Fibroblast of skin of scalp (primary cell): ENCODE data around the gene USP44.
"Not testable (repeated sequence)": the region's sequence is repeated elsewhere in the genome, so short reads cannot be mapped to it uniquely, and the experiment has no call there.

Experiments
- DNase-seq: peaks from one replicate; pipeline ENCODE4 v3.0.0-alpha.2; 2013

The USP44 gene

DNA sequence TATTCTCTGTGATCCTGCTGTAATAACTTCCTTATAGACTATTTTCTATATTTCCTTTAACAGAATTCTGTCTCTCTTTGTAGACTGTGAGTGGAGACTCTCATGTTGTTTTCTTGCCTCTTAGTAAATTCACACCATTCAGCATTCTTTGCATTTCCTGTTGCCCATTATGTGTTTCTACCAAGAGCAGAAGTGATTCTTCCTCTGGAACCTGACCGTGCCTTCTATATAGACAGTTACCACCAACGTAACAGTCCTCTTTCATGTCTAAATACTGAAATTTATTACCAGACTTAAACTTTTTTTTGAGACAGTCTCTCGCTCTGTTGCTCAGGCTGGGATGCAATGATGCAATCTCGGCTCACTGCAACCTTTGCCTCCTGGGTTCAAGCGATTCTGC lies 46.2 kb downstream of the USP44 start:
- DNase-seq, result no peak

DNA sequence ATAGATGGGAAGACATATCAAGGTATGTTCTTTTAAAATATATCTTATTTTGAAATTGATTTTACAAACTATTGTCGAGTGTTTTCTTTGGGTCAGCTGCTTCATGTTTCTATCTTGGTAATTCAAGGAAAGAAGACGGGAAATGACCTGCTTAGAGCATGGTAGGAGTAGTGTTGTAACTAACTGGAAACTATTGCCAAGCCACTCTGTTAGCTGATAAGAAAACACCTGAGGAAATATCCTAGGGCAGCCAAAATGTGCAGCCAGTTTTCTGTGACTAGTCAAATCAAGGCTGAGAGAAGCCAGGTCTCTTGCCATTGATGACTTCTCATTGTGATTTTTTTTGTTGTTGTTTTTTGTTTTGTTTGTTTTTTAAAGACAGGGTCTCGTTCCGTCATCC lies 47.1 kb downstream of the USP44 start:
- no peak for DNase-seq

- DNase-seq, result no peak
Measured at GRCh38 chr12:95499772-95500171, 51.5 kb downstream of the USP44 start.

DNA sequence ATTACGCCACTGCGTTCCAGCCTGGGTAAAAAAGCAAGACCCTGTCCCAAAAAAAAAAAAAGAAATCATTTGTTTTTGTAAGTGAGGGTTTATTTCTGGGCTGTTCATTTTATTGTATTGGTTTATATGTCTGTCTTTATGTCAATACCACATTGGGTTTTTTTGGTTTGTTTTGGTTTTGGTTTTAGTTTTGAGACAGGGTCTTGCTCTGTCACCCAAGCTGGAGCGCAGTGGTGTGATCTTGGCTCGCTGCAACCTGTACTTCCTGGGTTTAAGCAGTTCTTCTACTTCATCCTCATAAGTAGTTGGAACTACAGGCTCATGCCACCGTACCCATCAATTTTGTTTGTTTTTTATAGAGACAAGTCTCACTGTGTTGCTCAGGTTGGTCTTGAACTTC lies 52.3 kb downstream of the USP44 start:
- no peak for DNase-seq

DNA sequence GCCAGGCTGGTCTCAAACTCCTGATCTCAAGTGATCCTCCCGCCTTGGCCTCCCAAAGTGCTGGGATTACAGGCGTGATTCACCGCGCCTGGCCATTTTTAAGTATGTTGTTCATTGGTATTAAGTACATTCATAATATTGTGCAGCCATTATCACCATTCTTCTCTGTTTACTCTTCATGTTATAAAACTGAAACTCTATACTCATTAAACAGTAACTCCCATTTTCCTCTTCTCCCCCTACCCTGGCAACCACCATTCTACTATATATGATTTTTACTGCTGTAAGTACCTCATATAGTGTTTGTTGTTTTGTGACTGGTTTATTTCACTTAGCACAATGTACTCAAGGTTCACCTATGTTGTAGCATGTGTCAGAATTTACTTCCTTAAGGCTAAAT lies 54.2 kb downstream of the USP44 start:
- no peak for DNase-seq

- no peak for DNase-seq
Measured at GRCh38 chr12:95495433-95495832, 55.8 kb downstream of the USP44 start.

DNA sequence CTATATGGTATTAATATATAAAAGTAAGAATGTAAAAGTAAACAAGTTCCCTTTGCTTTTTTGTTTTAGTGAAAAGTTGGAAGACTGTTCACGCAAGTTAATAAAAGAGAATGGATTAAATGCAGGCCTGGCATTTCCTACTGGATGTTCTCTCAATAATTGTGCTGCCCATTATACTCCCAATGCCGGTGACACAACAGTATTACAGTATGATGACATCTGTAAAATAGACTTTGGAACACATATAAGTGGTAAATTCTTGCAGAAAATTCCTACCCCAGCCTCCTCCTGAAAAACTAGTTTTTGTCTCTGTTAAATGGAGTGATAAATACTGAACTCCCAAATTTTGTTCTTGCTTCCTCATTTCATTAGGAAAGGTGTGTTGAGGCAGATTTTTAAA lies 56.4 kb downstream of the USP44 start:
- DNase-seq, result no peak

DNA sequence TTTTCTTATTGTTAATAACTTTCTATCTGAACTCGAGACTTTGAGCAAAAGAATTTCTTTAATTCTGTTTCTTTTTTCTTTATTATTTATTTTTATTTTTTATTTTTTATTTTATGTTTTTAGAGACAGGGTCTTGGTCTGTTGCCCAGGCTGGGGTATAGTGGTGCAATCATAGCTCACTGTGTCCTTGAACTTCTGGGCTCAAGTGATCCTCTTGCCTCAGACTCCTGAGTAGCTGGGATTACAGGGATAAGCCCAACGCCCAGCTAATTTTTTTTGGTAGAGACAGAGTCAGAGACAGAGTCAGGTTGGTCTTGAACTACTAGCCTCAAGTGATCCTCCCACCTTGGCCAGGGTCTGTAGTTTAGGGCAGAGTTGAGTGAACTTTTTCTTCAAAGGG lies 58.8 kb downstream of the USP44 start:
- no peak for DNase-seq

- DNase-seq, result no peak
Measured at GRCh38 chr12:95487024-95487423, 64.3 kb downstream of the USP44 start.

DNA sequence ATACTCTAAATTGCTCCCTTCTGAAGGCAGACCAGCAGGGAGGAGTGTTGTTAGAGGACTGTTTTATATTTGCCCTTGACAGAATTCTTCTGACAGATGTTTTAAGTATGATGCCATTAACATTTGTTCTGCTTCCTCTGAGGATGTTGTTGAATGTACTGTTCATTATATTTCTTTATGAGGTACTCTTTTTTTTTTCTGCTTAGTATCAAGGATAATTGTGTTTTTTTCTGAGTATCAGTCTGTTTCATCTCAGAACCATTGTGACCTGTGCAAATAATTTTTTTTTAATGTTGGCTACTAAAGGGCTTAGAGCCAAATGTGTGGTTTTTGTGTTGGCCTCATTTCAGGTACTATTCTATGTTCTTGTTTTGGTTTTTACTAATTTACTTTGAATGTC lies 66.8 kb downstream of the USP44 start:
- no peak for DNase-seq

GRCh38 chr12:95482564-95482963 lies 68.7 kb downstream of the USP44 start:
- DNase-seq, result not testable (repeated sequence)

- no peak for DNase-seq
Measured at GRCh38 chr12:95481888-95482287, 69.4 kb downstream of the USP44 start.

GRCh38 chr12:95481072-95481471 lies 70.2 kb downstream of the USP44 start:
- DNase-seq, result no peak

DNA sequence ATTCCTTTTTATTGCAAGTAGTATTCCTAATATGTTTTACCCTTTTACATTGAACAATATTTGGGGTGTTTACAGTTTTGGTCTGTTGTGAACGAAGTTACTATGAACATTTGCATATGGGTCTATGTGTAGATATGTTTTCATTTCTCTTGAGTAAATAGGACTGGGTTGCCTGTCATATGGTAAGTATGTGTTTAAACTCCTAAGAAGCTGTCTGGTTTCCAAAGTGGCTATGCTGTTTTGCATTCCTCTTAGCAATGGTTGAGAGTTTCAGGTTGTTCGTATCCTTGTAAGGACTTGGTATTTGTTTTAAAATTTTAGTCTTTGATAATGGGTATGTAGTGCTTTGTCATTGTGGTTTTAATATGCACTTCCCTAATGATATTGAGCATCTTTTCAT lies 71.0 kb downstream of the USP44 start:
- peak; percentile 60 for DNase-seq

- peak; percentile 3 for DNase-seq
Measured at GRCh38 chr12:95474660-95474958, 76.7 kb downstream of the USP44 start.

- DNase-seq, result peak; percentile 97
Measured at GRCh38 chr12:95473884-95474659, 77.2 kb downstream of the USP44 start, which contains the start of gene METAP2. METAP2 (plus strand) TSS chr12:95474152; CDS start chr12:95474180, 28 bp downstream.

- DNase-seq, result peak; percentile 35
Measured at GRCh38 chr12:95473231-95473883, 77.9 kb downstream of the USP44 start.

DNA sequence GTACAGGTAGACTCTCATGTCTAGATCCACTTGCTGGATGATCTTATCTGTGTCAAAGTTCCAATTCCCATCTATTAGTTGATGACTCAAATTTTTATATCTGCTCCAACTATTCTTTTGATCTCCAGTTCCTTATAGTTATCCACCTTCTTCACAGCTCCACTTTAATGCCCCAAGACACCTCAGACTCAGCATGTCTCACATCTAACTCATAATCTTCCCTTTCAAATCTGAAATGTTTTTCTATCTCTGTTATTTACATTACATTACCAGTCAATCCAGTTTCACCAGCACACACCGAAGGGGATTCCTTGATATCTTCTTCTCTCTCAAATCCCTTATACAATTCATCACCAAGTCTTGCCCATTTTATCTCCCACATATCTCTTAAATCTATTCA lies 81.0 kb downstream of the USP44 start:
- no peak for DNase-seq
